Right lobe of liver (tissue), 6 donors: ENCODE data around the gene WNT16. TPM values are rescaled to one million over a fixed set of nuclear protein-coding genes. Genes with fewer than 3 reads are reported as not detected.

Experiments used
- ATAC-seq, 4 donors: fragments of 200-7000 bp; cut with Tn5 transposase; one replicate each; pipeline ENCODE4 v1.9.1; 2020; ENCODE audit warnings: mild to moderate bottlenecking in 4 of 4, moderate library complexity in 4 of 4
- DNase-seq, 3 donors: peaks; one replicate each; pipeline ENCODE4 v3.0.0-alpha.2; 2020
- H3K27ac ChIP-seq, 3 donors: fragments of 200-600 bp; one replicate each; pipeline ENCODE4 v1.8.0; 2022
- H3K27me3 ChIP-seq, 2 donors: fragments of 200-600 bp; one replicate each; pipeline ENCODE4 v1.8.0; 2022
- H3K36me3 ChIP-seq, 4 donors: fragments of 200-600 bp; sonication (generic) in 1 of 4; one replicate each; pipeline versions ENCODE4 v1.5.1 to v1.8.0; 2017 to 2022; ENCODE audit warnings: control low read depth in 1 of 4
- H3K4me1 ChIP-seq, 4 donors: fragments of 200-600 bp; sonication (generic) in 1 of 4; one replicate each; pipeline versions ENCODE4 v1.5.1 to v1.8.0; 2017 to 2022; ENCODE audit warnings: control low read depth in 1 of 4
- H3K4me3 ChIP-seq, 3 donors: fragments of 200-600 bp; one replicate each; pipeline ENCODE4 v1.8.0; 2022
- H3K9me3 ChIP-seq, 4 donors: fragments of 200-600 bp; sonication (generic) in 1 of 4; one replicate each; pipeline versions ENCODE4 v1.5.1 to v1.8.0; 2017 to 2022; ENCODE audit warnings: control low read depth in 1 of 4
- POLR2A ChIP-seq: fragments of 450-650 bp; IDR thresholded peaks from one replicate; pipeline ENCODE4 v1.6.1; 2017; ENCODE audit warnings: antibody characterized with exemption, mild to moderate bottlenecking
- WGBS: methylation state at CpG from one replicate; pipeline ENCODE4 v1.1.6; 2018; ENCODE audit warnings: low coverage, low lambda C conversion rate; ENCODE audit not compliant: insufficient coverage; ENCODE audit errors: missing lambda C conversion rate; 5-methylcytosine and 5-hydroxymethylcytosine counted together
- intact Hi-C, 2 donors: fragments of 100-400 bp; cut with DNase I; formaldehyde crosslinking; loops; one replicate each; pipeline versions ENCODE4 v1.11.2 to v1.14.1; 2022
- total RNA-seq, 6 experiments: library from RNA; depleted of rRNA in 2 of 6; stranded (reverse); fragments of >200 nt in 2 of 6; fragmentation: NEBNext Ultra II Directional in 3 of 6; extraction: Animal tissue kit (Norgen Biotek cat#: 25700) in 3 of 6; gene quantifications; one replicate each; pipeline versions ENCODE4 v1.1.0 to v1.2.4, GENCODE V29; 2016 to 2023
- TF ChIP-seq, protein P1 (sequence below), 4 donors: fragments of 200-600 bp in 3 of 4; fragments of 450-650 bp in 1 of 4; IDR thresholded peaks; one replicate each; pipeline versions ENCODE4 v1.5.1 to v1.8.0; 2016 to 2022; ENCODE audit warnings: antibody characterized with exemption in 4 of 4, mild to moderate bottlenecking in 2 of 4
- donor health status: DM: no; HTN: yes; CAD: no.
- donor health status: DM: no; HTN: no; CAD: no.
- donor health status: DM: no; HTN: no; CAD: no.
- donor health status: DM: no; HTN: yes; CAD: no.
- donor health status: DM: no; HTN: yes; CAD: no.

WNT16 gene
- total RNA-seq, 6 experiments from 2014 or later, result not detected

DNA sequence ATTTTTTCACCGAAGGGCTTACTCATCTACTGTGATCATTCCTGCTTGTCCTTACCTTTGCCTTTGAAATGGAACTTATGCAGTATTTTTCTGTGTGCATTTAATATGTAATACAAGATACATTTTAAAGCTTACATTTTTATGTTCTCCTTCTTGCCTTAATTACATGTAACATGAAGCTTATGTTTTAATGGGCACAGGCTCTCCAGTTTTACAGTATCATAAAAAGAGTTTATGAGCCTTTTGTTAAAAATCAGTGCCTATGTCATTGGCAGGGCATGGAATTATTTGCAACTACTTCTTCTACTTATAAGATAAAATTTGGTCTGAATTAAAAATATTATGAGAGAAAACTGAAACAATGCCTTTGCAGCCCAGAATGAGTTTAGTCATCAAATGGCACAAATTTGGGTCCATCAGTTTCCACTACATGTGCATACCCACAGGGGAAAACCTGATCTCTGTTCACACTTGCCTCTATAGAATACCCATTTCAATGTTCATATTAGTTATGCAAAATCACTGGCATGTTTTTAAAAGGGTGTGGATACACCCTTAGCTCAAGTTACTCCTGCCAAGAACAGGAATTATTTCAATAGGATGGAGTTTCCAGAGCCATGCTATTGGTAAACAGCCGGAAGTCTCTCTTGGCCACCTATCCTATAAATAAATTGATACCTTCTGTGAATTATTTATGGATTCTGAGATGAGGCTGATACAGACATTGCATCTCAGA lies 27.9 kb upstream of the WNT16 start:
- Histone ChIP-seq H3K4me3 (no peak overlapping the region), H3K4me1 (peaks cover 0 to 10% (median 0%) of the 10 kb centered on the region in 4 donors), H3K27ac (no peak overlapping the region), H3K9me3 (no peaks in the 10 kb centered on the region), H3K36me3 (peaks cover 0 to 9% (median 0%) of the 10 kb centered on the region in 4 donors), H3K27me3 (no peaks in the 10 kb centered on the region)
- TF ChIP-seq POLR2A, result no peak
- TF ChIP-seq, protein P1, sequence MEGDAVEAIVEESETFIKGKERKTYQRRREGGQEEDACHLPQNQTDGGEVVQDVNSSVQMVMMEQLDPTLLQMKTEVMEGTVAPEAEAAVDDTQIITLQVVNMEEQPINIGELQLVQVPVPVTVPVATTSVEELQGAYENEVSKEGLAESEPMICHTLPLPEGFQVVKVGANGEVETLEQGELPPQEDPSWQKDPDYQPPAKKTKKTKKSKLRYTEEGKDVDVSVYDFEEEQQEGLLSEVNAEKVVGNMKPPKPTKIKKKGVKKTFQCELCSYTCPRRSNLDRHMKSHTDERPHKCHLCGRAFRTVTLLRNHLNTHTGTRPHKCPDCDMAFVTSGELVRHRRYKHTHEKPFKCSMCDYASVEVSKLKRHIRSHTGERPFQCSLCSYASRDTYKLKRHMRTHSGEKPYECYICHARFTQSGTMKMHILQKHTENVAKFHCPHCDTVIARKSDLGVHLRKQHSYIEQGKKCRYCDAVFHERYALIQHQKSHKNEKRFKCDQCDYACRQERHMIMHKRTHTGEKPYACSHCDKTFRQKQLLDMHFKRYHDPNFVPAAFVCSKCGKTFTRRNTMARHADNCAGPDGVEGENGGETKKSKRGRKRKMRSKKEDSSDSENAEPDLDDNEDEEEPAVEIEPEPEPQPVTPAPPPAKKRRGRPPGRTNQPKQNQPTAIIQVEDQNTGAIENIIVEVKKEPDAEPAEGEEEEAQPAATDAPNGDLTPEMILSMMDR (IDR thresholded peaks at IDR 0.05), result no peak
- DNase-seq, result no peak
- ATAC-seq, result no peak
- intact Hi-C loops, result no loop called here
- WGBS, result 96% methylated on average over 2 of the region's 2 CpGs

GRCh38 chr7:121301446-121302213 lies 27.2 kb upstream of the WNT16 start:
- Histone ChIP-seq H3K27ac (no peak overlapping the region), H3K4me3 (no peak overlapping the region), H3K4me1 (peaks cover 0 to 10% (median 0%) of the 10 kb centered on the region in 4 donors), H3K27me3 (no peaks in the 10 kb centered on the region), H3K9me3 (no peaks in the 10 kb centered on the region), H3K36me3 (peaks cover 0 to 1% (median 0%) of the 10 kb centered on the region in 4 donors)
- DNase-seq (no peak), ATAC-seq (no peak)
- WGBS, result 67% methylated on average over 8 of the region's 9 CpGs
- intact Hi-C loops, result no loop called here
- no peak for TF ChIP-seq POLR2A
- TF ChIP-seq, protein P1 (IDR thresholded peaks at IDR 0.05), result no peak

- no peak overlapping the region for H3K4me3 ChIP-seq
- no peak overlapping the region for H3K27ac ChIP-seq
- WGBS, result 85% methylated on average over 6 of the region's 8 CpGs
- H3K36me3 ChIP-seq, result no peaks in the 10 kb centered on the region
- TF ChIP-seq, protein P1 (IDR thresholded peaks at IDR 0.05), result no peak
- no peak for TF ChIP-seq POLR2A
- ATAC-seq (no peak), DNase-seq (no peak)
- peaks cover 0 to 10% (median 0%) of the 10 kb centered on the region in 4 donors for H3K4me1 ChIP-seq
- intact Hi-C loops, result no loop called here
- no peaks in the 10 kb centered on the region for H3K27me3 ChIP-seq
- H3K9me3 ChIP-seq, result no peaks in the 10 kb centered on the region
Measured at GRCh38 chr7:121302214-121302745, 26.5 kb upstream of the WNT16 start.

- no peaks in the 10 kb centered on the region for H3K9me3 ChIP-seq
- intact Hi-C loops, result no loop called here
- no peaks in the 10 kb centered on the region for H3K27me3 ChIP-seq
- DNase-seq (no peak), ATAC-seq (peak in 2 of 4 donors; percentile 30 to 49)
- no peaks in the 10 kb centered on the region for H3K36me3 ChIP-seq
- TF ChIP-seq, protein P1 (IDR thresholded peaks at IDR 0.05), result no peak
- TF ChIP-seq POLR2A, result no peak
- no peak overlapping the region for H3K4me3 ChIP-seq
- no peak overlapping the region for H3K27ac ChIP-seq
- H3K4me1 ChIP-seq, result peaks cover 0 to 10% (median 0%) of the 10 kb centered on the region in 4 donors
- WGBS, result 91% methylated on average over 6 of the region's 6 CpGs
Measured at GRCh38 chr7:121303422-121304101, 25.2 kb upstream of the WNT16 start.
